ENCODE measurements around the gene KITLG. TPM values are rescaled to one million over a fixed set of nuclear protein-coding genes. Genes with fewer than 3 reads are reported as not detected.
"Not testable (repeated sequence)": the region's sequence is repeated elsewhere in the genome, so short reads cannot be mapped to it uniquely, and the experiment has no call there.

The KITLG gene, protein sequence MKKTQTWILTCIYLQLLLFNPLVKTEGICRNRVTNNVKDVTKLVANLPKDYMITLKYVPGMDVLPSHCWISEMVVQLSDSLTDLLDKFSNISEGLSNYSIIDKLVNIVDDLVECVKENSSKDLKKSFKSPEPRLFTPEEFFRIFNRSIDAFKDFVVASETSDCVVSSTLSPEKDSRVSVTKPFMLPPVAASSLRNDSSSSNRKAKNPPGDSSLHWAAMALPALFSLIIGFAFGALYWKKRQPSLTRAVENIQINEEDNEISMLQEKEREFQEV
- 13.2 and 14.5 TPM in 2 replicates for total RNA-seq (2014; rRNA removed; shearing (Covaris generic))

- peak within 1 kb of the TSS; percentile 67 for H3K4me3 ChIP-seq
- DNase-seq, result peak; percentile 87 to 91
- H3K4me1 ChIP-seq, result peaks cover 6% of the 10 kb centered on the region; the same call in 1 of the 2 replicates
- H3K36me3 ChIP-seq, result no peaks in the 10 kb centered on the region
- H3K9me3 ChIP-seq (replicated peaks), result no peaks in the 10 kb centered on the region
- H3K27ac ChIP-seq, result peak within 1 kb of the TSS; percentile 39
- no peaks in the 10 kb centered on the region for H3K27me3 ChIP-seq
Observed at GRCh38 chr12:88580051-88580871, at the start of gene KITLG. Gene KITLG, minus strand, starts transcription at chr12:88580471. Its CDS starts 193 bp downstream, at chr12:88580278.

GRCh38 chr12:88628856-88629509 is 48.7 kb upstream of the KITLG start:
- DNase-seq, result no peak
- Histone ChIP-seq H3K27ac (no peak overlapping the region), H3K27me3 (no peaks in the 10 kb centered on the region), H3K4me3 (no peak overlapping the region), H3K4me1 (no peaks in the 10 kb centered on the region; the same call in 1 of the 2 replicates), H3K36me3 (no peaks in the 10 kb centered on the region), H3K9me3 (replicated peaks) (no peaks in the 10 kb centered on the region)

- H3K4me1 ChIP-seq; H3K27me3 ChIP-seq; H3K9me3 ChIP-seq (replicated peaks); H3K36me3 ChIP-seq; DNase-seq; H3K4me3 ChIP-seq; H3K27ac ChIP-seq: not testable (repeated sequence)
Observed at GRCh38 chr12:88628035-88628434, 47.8 kb upstream of the KITLG start.

DNA sequence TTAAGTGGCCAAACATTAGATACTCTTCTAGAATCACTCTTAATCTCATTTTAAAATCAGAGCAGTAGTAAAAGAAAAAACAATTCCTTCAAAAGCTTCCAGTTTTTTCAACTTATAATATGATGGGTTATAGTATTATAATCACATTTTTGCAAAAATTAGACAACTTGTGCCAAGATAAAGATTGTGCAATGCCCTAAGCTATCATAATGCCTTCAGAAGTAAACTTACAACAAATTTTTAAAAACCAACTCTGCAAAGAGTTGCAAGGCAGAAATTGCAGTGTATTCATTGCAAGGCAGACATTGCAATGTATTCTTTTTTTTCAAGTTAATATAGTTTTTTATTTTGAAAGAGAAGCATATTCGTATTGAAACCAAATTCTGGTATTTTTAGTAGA is 47.2 kb upstream of the KITLG start:
- no peak for DNase-seq
- no peaks in the 10 kb centered on the region for H3K27me3 ChIP-seq
- H3K4me3 ChIP-seq, result no peak overlapping the region
- H3K36me3 ChIP-seq, result no peaks in the 10 kb centered on the region
- H3K9me3 ChIP-seq (replicated peaks), result no peaks in the 10 kb centered on the region
- H3K4me1 ChIP-seq, result no peaks in the 10 kb centered on the region; the same call in 1 of the 2 replicates
- no peak overlapping the region for H3K27ac ChIP-seq

- H3K36me3 ChIP-seq, result no peaks in the 10 kb centered on the region
- no peak overlapping the region for H3K4me3 ChIP-seq
- no peaks in the 10 kb centered on the region; the same call in 1 of the 2 replicates for H3K4me1 ChIP-seq
- DNase-seq, result no peak
- H3K9me3 ChIP-seq (replicated peaks), result no peaks in the 10 kb centered on the region
- H3K27ac ChIP-seq, result no peak overlapping the region
- H3K27me3 ChIP-seq, result no peaks in the 10 kb centered on the region
Observed at GRCh38 chr12:88625356-88625755, 45.1 kb upstream of the KITLG start.

GRCh38 chr12:88624911-88625310 is 44.6 kb upstream of the KITLG start:
- H3K9me3 ChIP-seq (replicated peaks), result no peaks in the 10 kb centered on the region
- no peaks in the 10 kb centered on the region for H3K27me3 ChIP-seq
- no peak for DNase-seq
- H3K4me1 ChIP-seq, result no peaks in the 10 kb centered on the region; the same call in 1 of the 2 replicates
- no peaks in the 10 kb centered on the region for H3K36me3 ChIP-seq
- no peak overlapping the region for H3K27ac ChIP-seq
- H3K4me3 ChIP-seq, result no peak overlapping the region

- Histone ChIP-seq H3K9me3 (replicated peaks) (no peaks in the 10 kb centered on the region), H3K4me1 (no peaks in the 10 kb centered on the region; the same call in 1 of the 2 replicates), H3K36me3 (no peaks in the 10 kb centered on the region), H3K4me3 (no peak overlapping the region), H3K27ac (no peak overlapping the region), H3K27me3 (no peaks in the 10 kb centered on the region)
- DNase-seq, result no peak
Observed at GRCh38 chr12:88623777-88624548, 43.7 kb upstream of the KITLG start.

- Histone ChIP-seq H3K36me3 (no peaks in the 10 kb centered on the region), H3K27me3 (no peaks in the 10 kb centered on the region), H3K4me1 (no peaks in the 10 kb centered on the region), H3K9me3 (replicated peaks) (no peaks in the 10 kb centered on the region), H3K27ac (no peak overlapping the region), H3K4me3 (no peak overlapping the region)
- no peak for DNase-seq
Observed at GRCh38 chr12:88617352-88617751, 37.1 kb upstream of the KITLG start.

- Histone ChIP-seq H3K27me3 (no peaks in the 10 kb centered on the region), H3K9me3 (replicated peaks) (no peaks in the 10 kb centered on the region), H3K36me3 (no peaks in the 10 kb centered on the region), H3K4me3 (no peak overlapping the region), H3K27ac (no peak overlapping the region), H3K4me1 (no peaks in the 10 kb centered on the region)
- DNase-seq, result no peak
Observed at GRCh38 chr12:88615490-88615889, 35.2 kb upstream of the KITLG start.

GRCh38 chr12:88604646-88605045 is 24.4 kb upstream of the KITLG start:
- no peaks in the 10 kb centered on the region for H3K36me3 ChIP-seq
- H3K4me3 ChIP-seq, result no peak overlapping the region
- H3K27me3 ChIP-seq, result no peaks in the 10 kb centered on the region
- DNase-seq, result no peak
- H3K9me3 ChIP-seq (replicated peaks), result peaks cover 6% of the 10 kb centered on the region; the same call in 1 of the 2 replicates
- H3K27ac ChIP-seq, result no peak overlapping the region
- no peaks in the 10 kb centered on the region for H3K4me1 ChIP-seq

- DNase-seq, result no peak
- Histone ChIP-seq H3K27me3 (no peaks in the 10 kb centered on the region), H3K9me3 (replicated peaks) (no peaks in the 10 kb centered on the region; the same call in 1 of the 2 replicates), H3K36me3 (no peaks in the 10 kb centered on the region), H3K4me1 (no peaks in the 10 kb centered on the region), H3K4me3 (no peak overlapping the region), H3K27ac (no peak overlapping the region)
Observed at GRCh38 chr12:88600272-88600671, 20.0 kb upstream of the KITLG start.

GRCh38 chr12:88597365-88597764 is 17.1 kb upstream of the KITLG start:
- Histone ChIP-seq H3K4me3 (no peak overlapping the region), H3K9me3 (replicated peaks) (no peaks in the 10 kb centered on the region; the same call in 1 of the 2 replicates), H3K36me3 (no peaks in the 10 kb centered on the region), H3K27ac (no peak overlapping the region), H3K27me3 (no peaks in the 10 kb centered on the region), H3K4me1 (no peaks in the 10 kb centered on the region)
- DNase-seq, result no peak

DNA sequence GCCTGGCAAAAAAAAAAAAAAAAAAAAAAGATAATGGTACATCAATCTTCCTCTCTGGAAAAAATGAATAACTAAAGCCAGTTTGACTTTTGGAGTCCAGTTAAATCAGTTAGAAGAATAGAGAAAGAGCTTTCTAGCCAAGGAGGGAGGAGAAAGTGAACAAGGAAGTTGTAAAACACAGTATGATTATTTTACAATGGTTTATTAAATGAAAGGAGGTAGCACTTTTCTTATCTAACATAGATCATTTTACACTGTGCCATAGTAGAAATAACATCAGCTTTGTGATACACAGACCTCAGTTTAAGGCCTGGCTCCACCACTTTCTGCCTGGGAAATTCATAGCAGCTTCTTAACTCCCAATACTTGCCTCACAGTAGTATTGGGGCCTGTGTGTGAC is 15.4 kb upstream of the KITLG start:
- H3K27ac ChIP-seq, result no peak overlapping the region
- no peak for DNase-seq
- no peaks in the 10 kb centered on the region for H3K36me3 ChIP-seq
- no peaks in the 10 kb centered on the region for H3K9me3 ChIP-seq (replicated peaks)
- no peak overlapping the region for H3K4me3 ChIP-seq
- no peaks in the 10 kb centered on the region for H3K4me1 ChIP-seq
- no peaks in the 10 kb centered on the region for H3K27me3 ChIP-seq

DNA sequence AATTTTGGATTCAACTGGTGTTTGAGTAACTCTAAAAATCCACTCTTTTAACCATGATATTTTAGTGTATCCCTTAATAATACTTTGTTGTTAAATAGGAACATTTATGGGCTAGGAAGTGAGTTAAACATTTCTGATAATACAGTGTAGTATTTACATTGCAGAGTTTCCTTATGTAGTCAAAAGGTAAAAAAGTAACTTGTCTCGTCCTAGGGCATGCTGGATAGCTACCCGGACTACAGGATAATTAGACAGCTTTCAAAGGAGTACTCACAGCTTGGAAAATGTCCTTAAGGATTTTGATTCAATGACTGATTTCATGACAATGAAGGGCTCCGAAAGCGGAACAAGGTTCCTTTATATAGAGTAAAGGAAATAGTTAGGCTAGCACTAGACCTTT is 14.5 kb upstream of the KITLG start:
- no peaks in the 10 kb centered on the region for H3K9me3 ChIP-seq (replicated peaks)
- H3K4me1 ChIP-seq, result no peaks in the 10 kb centered on the region
- DNase-seq, result no peak
- H3K27ac ChIP-seq, result no peak overlapping the region
- no peaks in the 10 kb centered on the region for H3K27me3 ChIP-seq
- no peaks in the 10 kb centered on the region for H3K36me3 ChIP-seq
- no peak overlapping the region for H3K4me3 ChIP-seq

All from SJCRH30 (cell line).